IMR-90 (cell line): Measurements from ENCODE around the gene CCDC194.

ENCODE experiments used
- BHLHE40 ChIP-seq: fragments of 150-350 bp; IDR thresholded peaks from 2 replicates; pipeline ENCODE4 v1.6.1; 2016; ENCODE audit warnings: mild to moderate bottlenecking, low read depth, low read length
- CEBPB ChIP-seq: IDR thresholded peaks from 2 replicates; pipeline ENCODE4 v1.6.1; 2012; ENCODE audit warnings: low read depth, low read length, improper control_type of control experiment
- CHD1 ChIP-seq: IDR thresholded peaks from 2 replicates; pipeline ENCODE4 v1.6.1; 2012; ENCODE audit warnings: low read depth, low read length, improper control_type of control experiment
- CTCF ChIP-seq: conservative IDR thresholded peaks from 2 replicates; pipeline ENCODE4 v1.5.1; 2012; ENCODE audit warnings: mild to moderate bottlenecking, low read depth, low read length, improper control_type of control experiment
- ELK1 ChIP-seq: fragments of 150-350 bp; IDR thresholded peaks from 2 replicates; pipeline ENCODE4 v1.6.1; 2016; ENCODE audit warnings: low read depth, mild to moderate bottlenecking, low read length, moderate library complexity, borderline replicate concordance
- MXI1 ChIP-seq: IDR thresholded peaks from 2 replicates; pipeline ENCODE4 v1.6.1; 2012; ENCODE audit warnings: low read depth, mild to moderate bottlenecking, low read length, moderate library complexity, borderline replicate concordance
- POLR2A ChIP-seq: IDR thresholded peaks from 2 replicates; pipeline ENCODE4 v1.6.1; 2012; ENCODE audit warnings: mild to moderate bottlenecking, low read depth, low read length
- RAD21 ChIP-seq: IDR thresholded peaks from 2 replicates; pipeline ENCODE4 v1.6.1; 2012; ENCODE audit warnings: low read length, improper control_type of control experiment
- RCOR1 ChIP-seq: IDR thresholded peaks from 2 replicates; pipeline ENCODE4 v1.6.1; 2012; ENCODE audit warnings: mild to moderate bottlenecking, low read length, improper control_type of control experiment; ENCODE audit not compliant: insufficient replicate concordance
- RFX5 ChIP-seq: IDR thresholded peaks from 2 replicates; pipeline ENCODE4 v1.8.0; 2012; ENCODE audit warnings: low read depth, mild to moderate bottlenecking, low read length, moderate library complexity
- SMC3 ChIP-seq: fragments of 150-350 bp; IDR thresholded peaks from 2 replicates; pipeline ENCODE4 v1.6.1; 2016; ENCODE audit warnings: low read depth, mild to moderate bottlenecking, antibody characterized with exemption, low read length, moderate library complexity

- TF ChIP-seq CTCF (no peak), RFX5 (no peak), CEBPB (no peak), POLR2A (no peak), SMC3 (no peak), RCOR1 (no peak), ELK1 (no peak), MXI1 (no peak), BHLHE40 (no peak), RAD21 (no peak), CHD1 (no peak)
Observed at GRCh38 chr19:17415121-17415520, 21.1 kb upstream of the CCDC194 start.
